OCI-LY3 (cell line): Measurements from ENCODE around the gene ABO.

Experiments used
- H2AFZ ChIP-seq: fragments of 200-600, 300-600 bp; shearing (Covaris generic); 2 replicates; pipeline ENCODE4 v1.6.0; 2014; ENCODE audit warnings: antibody characterized with exemption, low read depth, low read length
- H3K27ac ChIP-seq: fragments of 200-600, 300-600 bp; sonication (generic); 2 replicates; pipeline ENCODE4 v1.5.1; 2014; ENCODE audit warnings: mild to moderate bottlenecking, low read length, moderate library complexity, mixed read lengths
- H3K27me3 ChIP-seq: fragments of 200-600, 300-600 bp; sonication (generic); 2 replicates; pipeline ENCODE4 v1.6.1; 2014; ENCODE audit warnings: low read depth, low read length, mixed read lengths
- H3K36me3 ChIP-seq: fragments of 200-600, 300-600 bp; sonication (generic); replicated peaks from 2 replicates; pipeline ENCODE3; 2014; ENCODE audit warnings: low read depth, low read length, mixed read lengths
- H3K4me1 ChIP-seq: fragments of 300-600, 200-600 bp; sonication (generic); 2 replicates; pipeline ENCODE4 v1.6.1; 2014; ENCODE audit warnings: low read length, mixed read lengths
- H3K4me2 ChIP-seq: fragments of 200-600, 300-600 bp; sonication (generic); 2 replicates; pipeline ENCODE4 v1.6.1; 2014; ENCODE audit warnings: low read length, mixed read lengths
- H3K4me3 ChIP-seq: fragments of 300-600, 200-600 bp; sonication (generic); 2 replicates; pipeline ENCODE4 v1.5.1; 2014; ENCODE audit warnings: antibody characterized with exemption, mild to moderate bottlenecking, low read length, moderate library complexity
- H3K79me2 ChIP-seq: fragments of 300-600, 200-600 bp; shearing (Covaris generic); 2 replicates; pipeline ENCODE4 v1.6.1; 2014; ENCODE audit warnings: mild to moderate bottlenecking, low read length, mixed read lengths
- H3K9ac ChIP-seq: fragments of 300-600, 200-600 bp; shearing (Covaris generic); 2 replicates; pipeline ENCODE4 v1.6.0; 2014; ENCODE audit warnings: mild to moderate bottlenecking, low read length, moderate library complexity
- H3K9me3 ChIP-seq: fragments of 200-600, 300-600 bp; shearing (Covaris generic); 2 replicates; pipeline ENCODE4 v1.6.1; 2014; ENCODE audit warnings: low read length, mixed read lengths; ENCODE audit not compliant: insufficient read depth
- H4K20me1 ChIP-seq: fragments of 200-600, 300-600 bp; sonication (generic); 2 replicates; pipeline ENCODE4 v1.6.1; 2016; ENCODE audit warnings: low read length, mixed read lengths; ENCODE audit not compliant: insufficient read depth
- CTCF ChIP-seq: fragments of 200-600, 300-600 bp; sonication (generic); IDR thresholded peaks from 2 replicates; pipeline ENCODE4 v1.5.1; 2014; ENCODE audit warnings: antibody characterized with exemption, low read length, low read depth
- EZH2phosphoT487 ChIP-seq: fragments of 200-600 bp; shearing (Covaris generic); IDR thresholded peaks from 2 replicates; pipeline ENCODE4 v1.6.1; 2018; ENCODE audit warnings: antibody characterized with exemption, mixed run types, low read depth

The ABO gene

GRCh38 chr9:133276923-133277322, 1.9 kb upstream of the ABO start:
- H3K4me3 ChIP-seq, result no peak overlapping the region
- H3K36me3 ChIP-seq, result no peaks in the 10 kb centered on the region
- no peak overlapping the region for H3K4me2 ChIP-seq
- no peak overlapping the region for H2AFZ ChIP-seq
- H3K27ac ChIP-seq, result no peak overlapping the region
- no peaks in the 10 kb centered on the region for H3K79me2 ChIP-seq
- H4K20me1 ChIP-seq, result no peaks in the 10 kb centered on the region
- H3K4me1 ChIP-seq, result no peaks in the 10 kb centered on the region
- no peak overlapping the region for H3K9ac ChIP-seq
- TF ChIP-seq EZH2phosphoT487 (no peak), CTCF (no peak)
- no peaks in the 10 kb centered on the region for H3K9me3 ChIP-seq
- H3K27me3 ChIP-seq, result peaks cover 6% of the 10 kb centered on the region; the same call in 1 of the 2 replicates

- Histone ChIP-seq H3K36me3 (no peaks in the 10 kb centered on the region), H3K9me3 (no peaks in the 10 kb centered on the region), H4K20me1 (no peaks in the 10 kb centered on the region), H3K4me1 (no peaks in the 10 kb centered on the region), H3K4me3 (no peak overlapping the region), H3K9ac (no peak overlapping the region), H3K27me3 (peaks cover 11% of the 10 kb centered on the region; the same call in 1 of the 2 replicates), H2AFZ (no peak overlapping the region), H3K27ac (no peak overlapping the region), H3K79me2 (no peaks in the 10 kb centered on the region), H3K4me2 (no peak overlapping the region)
- no peak for TF ChIP-seq CTCF
- TF ChIP-seq EZH2phosphoT487, result no peak
Measured at GRCh38 chr9:133276001-133276884, 1.2 kb upstream of the ABO start.

- H3K4me2 ChIP-seq, result no peak overlapping the region
- H3K4me3 ChIP-seq, result no peak overlapping the region
- no peak overlapping the region for H3K27ac ChIP-seq
- H3K79me2 ChIP-seq, result no peaks in the 10 kb centered on the region
- TF ChIP-seq CTCF (no peak), EZH2phosphoT487 (no peak)
- no peak overlapping the region for H3K9ac ChIP-seq
- H3K9me3 ChIP-seq, result no peaks in the 10 kb centered on the region
- H2AFZ ChIP-seq, result no peak overlapping the region
- peaks cover 21% of the 10 kb centered on the region for H3K27me3 ChIP-seq
- no peaks in the 10 kb centered on the region for H4K20me1 ChIP-seq
- H3K36me3 ChIP-seq, result no peaks in the 10 kb centered on the region
- H3K4me1 ChIP-seq, result no peaks in the 10 kb centered on the region
Measured at GRCh38 chr9:133274236-133275104, 531 bp downstream of the ABO start.

GRCh38 chr9:133273819-133274218, 1.2 kb downstream of the ABO start:
- peaks cover 21% of the 10 kb centered on the region for H3K27me3 ChIP-seq
- H3K9me3 ChIP-seq, result no peaks in the 10 kb centered on the region
- no peak overlapping the region for H3K4me3 ChIP-seq
- no peaks in the 10 kb centered on the region for H3K4me1 ChIP-seq
- no peak overlapping the region for H3K9ac ChIP-seq
- no peak overlapping the region for H3K4me2 ChIP-seq
- TF ChIP-seq EZH2phosphoT487, result no peak
- TF ChIP-seq CTCF, result no peak
- no peaks in the 10 kb centered on the region for H3K79me2 ChIP-seq
- H2AFZ ChIP-seq, result no peak overlapping the region
- no peaks in the 10 kb centered on the region for H4K20me1 ChIP-seq
- no peak overlapping the region for H3K27ac ChIP-seq
- no peaks in the 10 kb centered on the region for H3K36me3 ChIP-seq
